ENCODE results near the gene C5.

DNA sequence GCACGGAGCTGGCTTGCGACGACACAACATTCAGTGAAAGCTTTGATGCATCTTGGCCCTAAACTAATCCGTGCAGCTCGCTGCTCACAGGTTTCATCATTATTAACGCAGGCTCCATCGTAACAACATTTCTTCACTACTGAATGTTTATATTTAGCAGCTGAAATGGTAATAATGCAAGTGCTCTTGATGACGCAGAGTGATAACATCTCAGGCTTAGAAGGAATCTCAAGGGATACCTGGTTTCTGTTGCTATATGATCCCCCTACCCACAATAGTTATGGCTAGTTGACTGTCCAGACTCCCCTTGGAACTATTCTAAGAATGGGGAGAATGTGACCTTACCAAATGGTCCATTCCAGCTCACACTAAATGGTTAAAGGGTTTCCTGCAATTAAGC, 36.2 kb downstream of the C5 start:
- TF ChIP-seq, protein P1, sequence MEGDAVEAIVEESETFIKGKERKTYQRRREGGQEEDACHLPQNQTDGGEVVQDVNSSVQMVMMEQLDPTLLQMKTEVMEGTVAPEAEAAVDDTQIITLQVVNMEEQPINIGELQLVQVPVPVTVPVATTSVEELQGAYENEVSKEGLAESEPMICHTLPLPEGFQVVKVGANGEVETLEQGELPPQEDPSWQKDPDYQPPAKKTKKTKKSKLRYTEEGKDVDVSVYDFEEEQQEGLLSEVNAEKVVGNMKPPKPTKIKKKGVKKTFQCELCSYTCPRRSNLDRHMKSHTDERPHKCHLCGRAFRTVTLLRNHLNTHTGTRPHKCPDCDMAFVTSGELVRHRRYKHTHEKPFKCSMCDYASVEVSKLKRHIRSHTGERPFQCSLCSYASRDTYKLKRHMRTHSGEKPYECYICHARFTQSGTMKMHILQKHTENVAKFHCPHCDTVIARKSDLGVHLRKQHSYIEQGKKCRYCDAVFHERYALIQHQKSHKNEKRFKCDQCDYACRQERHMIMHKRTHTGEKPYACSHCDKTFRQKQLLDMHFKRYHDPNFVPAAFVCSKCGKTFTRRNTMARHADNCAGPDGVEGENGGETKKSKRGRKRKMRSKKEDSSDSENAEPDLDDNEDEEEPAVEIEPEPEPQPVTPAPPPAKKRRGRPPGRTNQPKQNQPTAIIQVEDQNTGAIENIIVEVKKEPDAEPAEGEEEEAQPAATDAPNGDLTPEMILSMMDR (conservative IDR thresholded peaks at IDR 0.05 in 1 of 2, IDR thresholded peaks at IDR 0.05 in 1 of 2; ENCODE audit: low read depth in 1 of 2, low read length in 2 of 2), result no peak
- no peak for TF ChIP-seq EZH2 (IDR thresholded peaks at IDR 0.05; ENCODE audit: low read length, missing control alignments)

All from fibroblast of lung (primary cell).